Measurements from ENCODE around the gene GAPDH.
"Not testable (repeated sequence)": the region's sequence is repeated elsewhere in the genome, so short reads cannot be mapped to it uniquely, and the experiment has no call there.

Gene GAPDH

DNA sequence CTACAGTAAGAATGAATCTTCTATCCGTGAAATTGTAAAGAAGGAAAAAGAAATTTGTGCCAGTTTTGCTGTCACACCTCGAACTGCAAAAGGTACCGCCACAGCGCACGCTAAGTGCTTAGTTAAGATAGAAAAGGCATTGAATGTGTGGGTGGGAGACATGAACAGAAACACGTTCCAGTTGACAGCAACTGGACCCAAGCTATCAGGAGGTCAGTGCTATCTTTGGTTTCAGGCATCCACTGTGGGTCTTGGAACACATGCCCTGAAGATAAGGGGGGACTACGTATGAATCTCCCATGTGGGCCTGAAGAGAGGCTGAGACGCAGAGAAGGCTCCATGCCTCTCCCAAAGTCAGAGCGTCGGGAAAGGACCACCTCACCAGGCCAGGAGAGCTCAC lies 11.7 kb downstream of the GAPDH start:
- no peak for DNase-seq (ENCODE audit: low read depth)

DNA sequence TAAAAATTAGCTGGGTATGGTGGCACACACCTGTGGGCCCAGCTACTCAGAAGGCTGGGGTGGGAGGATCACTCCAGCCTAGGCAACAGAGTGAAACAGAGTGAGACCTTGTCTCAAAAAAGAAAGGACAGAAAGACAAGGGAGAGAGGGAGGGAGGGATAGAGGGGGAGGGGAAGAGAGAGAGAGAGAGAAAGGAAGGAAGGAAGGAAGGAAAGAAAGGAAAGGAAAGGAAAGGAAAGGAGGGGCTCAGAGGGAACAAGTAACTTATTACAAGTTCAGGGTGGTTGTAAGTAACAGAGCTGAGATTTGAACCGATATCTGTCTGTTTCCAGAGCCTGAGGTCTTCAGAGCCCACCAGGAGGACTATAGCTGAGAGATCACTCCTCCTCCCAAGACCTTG lies 13.2 kb downstream of the GAPDH start:
- no peak for DNase-seq (ENCODE audit: low read depth)

DNA sequence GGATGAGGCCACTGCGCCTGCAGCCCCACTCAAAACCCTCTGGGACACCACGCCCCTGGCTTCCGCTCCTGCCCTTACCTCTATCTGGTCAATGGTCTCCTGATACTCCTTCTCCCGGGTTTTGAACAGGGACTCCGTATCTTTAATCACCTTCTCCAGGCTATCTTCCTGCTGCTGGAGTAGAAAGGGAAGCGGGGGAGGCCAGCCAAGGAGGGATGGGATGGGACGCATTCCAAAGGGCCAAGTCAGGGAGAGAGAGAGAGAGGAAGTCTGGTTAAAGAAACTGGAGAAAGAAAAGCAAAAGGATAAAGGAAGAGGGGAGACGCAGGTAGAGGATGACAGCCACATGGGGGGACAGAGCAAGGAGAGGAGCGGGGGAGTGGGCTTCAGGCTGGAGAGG lies 13.7 kb downstream of the GAPDH start:
- no peak for DNase-seq (ENCODE audit: low read depth)

DNA sequence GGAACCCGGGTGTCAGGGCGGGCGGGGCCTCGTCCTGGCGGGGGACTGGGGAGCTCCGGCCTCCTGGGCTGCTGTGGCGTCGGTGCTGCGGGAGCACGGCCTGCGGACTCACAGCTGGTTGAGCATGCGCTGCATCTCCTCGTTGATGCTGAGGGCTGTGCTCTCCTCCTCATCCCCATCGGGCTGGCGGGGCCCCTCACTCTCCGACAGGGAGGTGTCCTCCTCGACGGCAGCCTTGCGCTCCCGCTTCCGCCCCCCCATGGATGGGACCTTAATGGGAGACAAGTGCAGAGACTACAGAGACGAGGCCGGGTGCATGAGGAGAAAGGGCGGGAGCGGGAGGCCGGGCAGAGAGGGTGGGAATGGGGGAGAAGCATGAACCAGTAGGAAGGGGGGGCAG lies 14.2 kb downstream of the GAPDH start:
- no peak for DNase-seq (ENCODE audit: low read depth)

DNA sequence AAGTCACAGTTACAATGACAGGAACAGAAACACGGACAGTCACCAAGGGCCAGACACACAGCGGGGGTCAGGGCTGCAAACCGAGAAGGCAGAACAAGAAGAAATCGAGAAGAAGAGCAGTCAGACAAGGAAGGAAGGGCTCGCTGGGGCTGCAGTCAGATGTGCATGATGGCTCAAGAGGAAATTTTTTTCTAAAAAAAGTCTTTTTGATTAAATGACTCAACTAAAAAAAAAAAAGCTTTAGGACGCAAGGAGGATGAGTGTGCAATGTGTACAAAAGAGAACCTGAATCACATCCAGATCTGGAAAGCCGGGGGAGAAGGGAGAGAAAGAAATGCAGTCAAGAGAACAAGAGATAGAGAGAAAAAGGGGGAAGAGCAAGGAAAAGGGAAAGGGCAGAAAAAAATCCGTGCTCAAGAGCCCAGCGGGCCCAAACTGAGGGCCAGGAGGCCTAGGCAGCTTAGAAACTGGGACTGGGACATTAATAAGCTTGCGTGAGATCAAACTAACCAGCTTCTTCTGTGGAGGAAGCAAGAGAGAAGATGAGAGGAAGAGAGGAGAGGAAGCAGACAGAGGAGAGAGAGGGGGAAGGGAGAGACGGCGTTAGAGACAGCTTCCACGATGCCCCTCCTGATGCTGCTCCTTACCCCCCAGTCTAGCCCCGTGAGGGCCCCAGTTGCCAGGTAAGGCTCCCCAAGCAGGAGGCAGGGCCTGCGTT lies 14.8 kb downstream of the GAPDH start:
- DNase-seq (ENCODE audit: low read depth) = no peak

DNA sequence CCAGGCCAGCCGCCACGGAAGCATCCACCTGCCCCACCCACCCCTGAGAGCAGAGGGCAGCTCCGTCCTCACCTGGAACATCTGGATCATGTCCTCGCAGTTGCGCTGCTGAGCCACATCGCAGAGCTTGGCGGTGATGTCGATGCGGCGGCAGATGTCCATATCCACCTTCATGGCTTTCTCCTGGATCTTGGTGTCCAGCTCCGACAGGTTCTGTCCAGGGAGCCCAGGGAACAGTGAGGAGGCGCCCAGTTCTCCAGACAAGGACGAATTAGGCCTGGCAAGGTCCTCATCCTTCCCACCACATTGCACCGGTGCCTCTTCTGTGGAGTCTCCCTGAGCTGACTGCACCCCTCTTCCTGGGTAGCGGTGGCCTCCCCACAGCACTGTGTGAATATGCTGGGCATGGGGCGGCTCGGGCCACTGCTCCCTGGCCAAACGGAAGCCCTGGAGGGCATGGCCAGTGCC lies 15.4 kb downstream of the GAPDH start:
- no peak for DNase-seq (ENCODE audit: low read depth)

DNA sequence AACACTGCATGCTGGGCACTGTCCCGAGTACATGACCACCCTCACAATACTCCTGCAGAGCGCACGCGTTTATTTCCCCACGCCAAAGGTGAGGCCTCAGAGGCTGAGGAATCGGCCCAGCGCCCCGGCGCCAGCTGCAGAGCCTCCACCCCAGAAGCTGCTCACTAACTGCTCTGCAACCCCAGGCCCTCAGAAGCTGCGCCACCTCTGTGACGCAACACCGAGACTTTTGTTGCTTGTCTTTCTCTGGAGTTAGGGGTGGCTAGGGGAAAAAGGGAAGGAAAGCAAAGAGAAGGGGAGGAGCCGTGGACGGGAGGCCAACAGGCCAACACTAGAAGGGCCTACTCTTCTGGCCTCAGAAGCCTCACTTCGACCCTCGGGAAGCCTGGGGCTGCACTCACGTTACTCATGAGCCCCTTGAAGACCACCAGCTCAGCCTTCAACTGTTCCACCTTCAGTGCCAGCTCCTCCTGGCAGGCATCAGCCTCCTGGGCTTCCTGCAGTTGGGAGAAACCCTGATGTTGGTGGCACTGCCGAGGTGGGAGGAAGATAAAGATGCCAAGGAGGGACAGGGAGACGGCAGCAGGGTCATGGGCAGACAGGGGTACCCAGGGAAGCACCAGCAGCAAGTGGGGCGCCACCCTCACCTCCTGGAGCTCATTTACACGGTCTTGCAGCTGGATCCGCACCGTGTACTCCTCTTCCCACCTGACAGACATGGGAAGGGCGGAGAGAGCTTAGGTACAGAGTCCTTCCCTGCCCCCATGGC lies 16.2 kb downstream of the GAPDH start:
- DNase-seq (ENCODE audit: low read depth) = no peak

DNA sequence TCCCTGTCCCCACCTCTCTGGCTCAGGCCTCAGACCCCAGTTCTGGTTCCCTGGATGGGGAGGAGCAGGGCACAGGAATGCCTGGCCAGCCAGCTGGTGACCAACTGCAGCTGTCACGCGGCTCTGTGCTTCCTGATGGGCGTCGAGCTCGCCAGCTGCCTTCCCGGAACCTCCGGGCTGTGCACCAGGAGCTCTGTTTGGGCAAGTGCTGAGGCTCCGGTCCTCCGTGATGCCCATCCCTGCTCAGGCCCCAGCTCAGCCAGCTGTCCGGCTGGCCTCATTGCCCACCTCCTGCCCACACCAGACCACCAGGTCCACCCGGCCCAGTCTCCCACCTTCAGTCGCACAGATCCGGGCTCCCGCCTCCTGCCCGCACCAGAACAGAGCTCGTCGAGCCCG lies 16.7 kb downstream of the GAPDH start:
- no peak for DNase-seq (ENCODE audit: low read depth)

DNA sequence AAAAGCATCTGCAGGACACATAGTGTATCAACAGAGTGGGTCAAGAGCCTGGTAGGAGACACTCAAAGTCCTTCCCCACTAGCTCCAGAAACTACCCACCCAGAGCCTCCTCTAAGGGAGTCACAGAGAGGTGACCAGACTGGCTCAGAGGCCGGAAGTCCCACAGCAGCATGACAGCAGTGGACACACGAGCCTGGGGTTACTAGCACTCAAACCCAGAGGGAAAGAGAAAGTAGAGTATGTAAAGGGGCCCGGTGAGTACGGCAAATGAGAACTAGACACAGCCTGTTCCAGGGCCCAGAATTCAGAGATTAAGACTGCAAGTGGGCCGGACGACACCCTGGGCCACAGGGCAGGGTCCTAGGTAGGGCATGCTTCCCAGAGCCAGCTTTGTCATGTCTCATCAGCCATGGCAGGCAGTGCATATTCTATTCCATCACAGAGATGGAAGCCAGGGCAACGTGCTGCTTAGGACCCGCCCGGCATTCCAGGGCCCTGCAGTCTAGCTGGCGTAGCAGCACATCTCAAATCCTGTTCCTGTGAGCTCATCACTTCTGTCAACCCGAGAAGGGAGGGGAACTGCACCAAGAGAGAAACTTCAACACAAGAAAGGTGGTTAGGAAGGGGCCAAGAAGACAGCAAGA lies 17.3 kb downstream of the GAPDH start:
- no peak for DNase-seq (ENCODE audit: low read depth)

DNA sequence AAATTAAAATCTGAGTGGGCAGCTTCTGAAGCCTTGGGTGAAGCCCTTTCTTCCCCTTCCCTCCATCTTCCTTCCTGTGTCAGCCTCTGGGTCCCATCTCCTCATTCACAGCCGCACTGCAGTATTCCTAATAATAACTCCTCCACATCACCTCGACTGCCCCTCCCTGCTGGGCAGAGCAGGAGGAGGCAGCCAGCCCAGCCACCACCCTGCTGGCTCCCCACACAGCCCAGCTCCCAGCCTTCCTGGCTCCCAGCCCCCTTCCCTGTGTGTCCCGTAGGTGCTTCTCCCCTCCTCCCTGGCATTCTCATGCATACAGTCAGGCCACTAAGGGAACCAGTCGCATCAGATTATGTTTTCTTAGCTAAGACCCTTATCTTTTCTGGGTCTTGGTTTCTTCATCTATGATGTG lies 17.8 kb downstream of the GAPDH start:
- DNase-seq (ENCODE audit: low read depth) = no peak

DNA sequence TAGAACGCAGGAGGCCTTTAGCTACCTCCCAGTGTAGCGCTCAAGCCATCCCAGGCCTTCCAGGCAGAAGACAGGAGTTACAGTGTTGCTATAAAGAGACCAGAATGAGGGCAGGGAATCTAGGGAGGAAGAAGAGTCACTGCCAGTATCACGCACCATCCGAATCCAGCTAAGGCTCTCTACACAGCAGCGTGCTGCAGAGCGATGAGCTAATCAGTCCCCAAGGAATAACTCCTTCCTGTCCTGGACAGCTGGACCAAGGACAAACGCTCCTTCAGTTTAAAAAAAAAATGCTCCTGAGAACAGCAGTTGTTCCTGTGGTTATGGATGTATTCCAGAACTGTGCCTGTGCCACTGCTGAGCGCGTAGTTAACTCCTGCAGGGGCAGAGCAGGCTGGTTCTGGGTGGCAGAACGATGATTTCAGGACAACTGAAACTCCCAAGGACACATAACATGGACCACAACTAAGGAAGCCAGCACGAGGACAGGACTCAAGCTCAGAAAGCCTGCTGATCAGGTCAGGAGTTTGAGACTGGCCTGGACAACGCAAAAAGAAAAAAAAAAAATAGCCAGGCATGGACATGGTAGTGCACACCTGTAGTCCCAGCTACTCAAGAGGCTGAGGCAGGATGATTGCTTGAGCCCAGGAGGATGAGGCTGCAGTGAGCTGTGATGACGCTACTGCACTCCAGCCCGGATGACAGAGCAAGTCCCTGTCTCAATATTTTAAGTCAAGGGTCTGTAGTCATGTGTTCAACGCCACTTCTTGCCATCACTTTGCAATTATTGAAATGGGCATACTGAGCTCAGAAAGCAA lies 18.9 kb downstream of the GAPDH start:
- DNase-seq (ENCODE audit: low read depth) = no peak

DNA sequence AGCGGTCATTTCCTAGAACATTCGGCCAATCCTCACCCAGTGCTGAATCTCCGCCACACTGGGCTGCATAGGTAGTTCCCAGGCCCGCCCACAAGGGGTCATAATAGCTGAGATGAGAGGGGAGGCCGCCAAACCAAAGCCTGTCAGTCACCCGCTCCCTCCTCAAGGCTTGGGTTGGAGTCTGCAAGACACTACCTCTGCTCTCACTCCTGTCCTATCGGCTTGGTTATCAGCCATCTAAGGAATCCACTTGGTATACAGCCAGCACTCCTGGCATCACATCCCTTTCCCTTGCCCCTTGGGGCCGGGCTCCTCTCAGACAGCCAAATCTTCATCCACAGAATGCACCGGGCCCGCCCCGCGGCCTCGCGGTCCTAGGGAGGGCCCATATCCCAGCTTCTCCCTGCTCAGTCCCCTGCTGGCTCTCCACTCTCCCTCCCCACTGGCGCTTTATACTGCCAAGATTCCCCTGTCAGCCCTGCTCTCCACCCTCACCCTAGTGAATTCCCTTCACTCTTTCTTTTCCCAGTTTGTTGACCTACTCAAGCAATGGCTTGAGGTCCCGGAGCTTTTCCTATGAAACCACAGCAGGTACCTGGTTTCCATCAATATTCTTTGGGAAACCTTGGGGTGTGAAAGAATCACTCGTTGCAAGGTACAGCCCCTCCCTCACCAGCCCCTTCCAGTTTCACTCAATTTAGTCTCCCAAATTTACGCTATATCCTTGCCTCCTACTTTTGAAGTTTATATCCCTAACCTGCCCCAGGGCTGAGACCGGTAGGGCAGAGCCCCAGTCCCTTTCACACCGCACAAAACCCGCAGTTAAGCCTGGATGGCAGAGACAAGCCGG lies 20.1 kb downstream of the GAPDH start:
- DNase-seq (ENCODE audit: low read depth) = no peak

DNA sequence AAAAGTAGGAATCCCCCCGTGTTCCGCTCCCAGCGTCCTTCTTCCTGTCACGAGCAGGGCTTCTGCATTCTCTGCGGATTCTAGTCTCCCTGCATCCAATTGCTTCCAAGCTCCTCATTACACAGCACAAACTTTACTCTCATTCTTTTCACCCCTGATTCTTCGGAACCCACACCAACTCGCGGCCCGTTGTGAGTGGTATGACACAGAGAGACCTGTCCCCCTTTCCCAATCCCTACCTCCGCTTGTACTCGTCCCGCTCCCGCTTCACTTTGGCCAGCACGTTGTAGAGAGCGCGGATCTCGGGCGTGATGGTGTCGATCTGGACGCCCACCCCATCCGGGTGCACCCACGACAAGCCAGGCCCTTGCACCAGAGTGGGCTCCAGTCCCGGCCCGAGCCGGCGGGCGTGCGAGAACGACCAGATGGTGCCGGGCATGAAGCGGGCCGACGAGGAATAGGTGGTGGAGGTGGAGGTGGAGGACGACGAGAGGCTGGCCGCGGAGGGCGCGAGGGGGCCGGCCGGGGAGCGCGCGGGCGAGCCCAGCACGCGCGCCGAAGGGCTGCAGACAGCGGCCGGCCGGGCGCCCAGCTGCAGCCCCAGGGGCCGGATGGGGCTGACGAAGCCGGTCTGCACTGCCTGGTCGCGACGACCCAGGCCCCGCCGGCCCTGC lies 20.8 kb downstream of the GAPDH start:
- DNase-seq (ENCODE audit: low read depth) = no peak

DNA sequence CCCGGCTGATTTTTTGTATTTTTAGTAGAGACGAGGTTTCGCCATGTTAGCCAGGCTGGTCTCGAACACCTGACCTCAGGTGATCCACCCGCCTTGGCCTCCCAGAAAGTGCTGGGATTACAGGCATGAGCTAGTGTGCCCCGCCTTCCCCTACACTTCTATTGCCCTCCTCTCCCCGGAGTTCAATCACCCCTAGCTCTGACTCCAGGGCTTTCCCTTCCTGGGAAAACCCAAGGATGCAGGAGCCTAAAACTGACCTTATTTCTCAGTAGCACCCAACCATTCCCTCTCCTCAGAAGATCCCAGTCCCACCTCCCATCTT lies 22.1 kb downstream of the GAPDH start:
- DNase-seq (ENCODE audit: low read depth) = not testable (repeated sequence)

DNA sequence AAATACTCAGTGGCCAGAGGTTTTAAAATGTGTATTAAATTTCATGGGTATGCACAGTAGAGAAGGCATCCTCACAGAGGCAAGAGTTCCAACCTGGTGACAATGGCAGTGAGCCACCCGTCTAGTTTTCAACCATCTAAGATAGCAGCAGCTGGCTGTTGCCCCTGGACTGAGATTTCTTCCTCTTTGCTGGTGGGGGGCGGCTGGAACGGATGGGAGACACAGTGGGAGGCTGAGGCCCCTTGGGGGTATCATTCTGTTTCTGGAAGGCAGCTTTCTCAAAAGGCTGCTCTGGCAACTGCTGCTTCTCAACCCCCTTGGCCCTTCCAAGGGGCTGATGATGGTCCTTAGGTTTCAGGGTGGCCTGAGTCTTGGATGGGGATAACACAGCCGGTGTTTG lies 22.5 kb downstream of the GAPDH start:
- DNase-seq (ENCODE audit: low read depth) = no peak

DNA sequence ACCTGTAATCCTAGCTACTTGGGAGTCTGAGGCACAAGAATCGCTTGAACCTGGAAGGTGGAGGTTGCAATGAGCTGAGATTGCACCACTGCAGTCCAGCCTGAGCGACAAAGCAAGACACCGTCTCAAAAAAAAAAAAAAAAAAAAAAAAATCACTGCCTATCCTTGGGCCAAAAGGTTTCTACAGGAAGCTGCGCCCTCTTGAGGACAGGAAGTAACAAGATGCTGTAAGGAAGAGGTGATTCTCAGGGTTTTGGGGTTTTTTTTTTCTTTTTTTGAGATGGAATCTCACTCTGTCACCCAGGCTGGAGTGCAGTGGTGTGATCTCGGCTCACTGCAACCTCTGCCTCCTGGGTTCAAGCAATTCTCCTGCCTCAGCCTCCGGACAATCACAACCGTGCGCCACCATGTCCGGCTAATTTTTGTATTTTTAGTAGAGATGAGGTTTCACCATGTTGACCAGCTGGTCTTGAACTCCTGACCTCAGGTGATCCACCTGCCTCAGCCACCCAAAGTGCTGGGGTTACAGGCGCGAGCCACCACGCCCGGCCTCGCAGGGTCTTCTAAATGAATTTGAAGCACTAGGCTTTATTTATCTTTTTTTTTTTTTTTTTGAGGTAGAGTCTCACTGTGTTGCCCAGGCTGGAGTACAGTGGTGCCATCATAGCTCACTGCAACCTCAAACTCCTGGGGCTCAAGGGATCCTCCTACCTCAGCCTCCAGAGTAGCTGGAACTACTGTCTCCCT lies 23.9 kb downstream of the GAPDH start:
- not testable (repeated sequence) for DNase-seq (ENCODE audit: low read depth)

DNA sequence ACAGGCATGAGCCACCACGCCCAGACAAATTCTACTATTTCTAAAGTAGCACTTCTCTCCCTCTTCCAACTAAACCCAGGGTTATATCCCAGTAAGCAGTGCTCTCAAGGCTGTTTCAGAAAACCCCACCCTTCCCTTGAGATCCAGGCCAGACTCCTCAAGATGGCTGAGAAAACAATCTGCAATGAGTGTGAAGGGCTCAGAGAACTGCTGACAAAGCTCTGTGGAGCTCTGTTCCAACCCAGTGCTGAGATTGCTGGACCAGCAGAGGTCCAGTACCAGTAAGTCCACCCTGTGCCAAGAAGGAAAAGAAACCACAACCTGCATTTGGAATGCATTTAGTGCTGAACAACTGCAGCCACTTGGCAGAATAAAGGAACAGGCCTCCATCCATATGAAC lies 25.2 kb downstream of the GAPDH start:
- DNase-seq (ENCODE audit: low read depth) = no peak

DNA sequence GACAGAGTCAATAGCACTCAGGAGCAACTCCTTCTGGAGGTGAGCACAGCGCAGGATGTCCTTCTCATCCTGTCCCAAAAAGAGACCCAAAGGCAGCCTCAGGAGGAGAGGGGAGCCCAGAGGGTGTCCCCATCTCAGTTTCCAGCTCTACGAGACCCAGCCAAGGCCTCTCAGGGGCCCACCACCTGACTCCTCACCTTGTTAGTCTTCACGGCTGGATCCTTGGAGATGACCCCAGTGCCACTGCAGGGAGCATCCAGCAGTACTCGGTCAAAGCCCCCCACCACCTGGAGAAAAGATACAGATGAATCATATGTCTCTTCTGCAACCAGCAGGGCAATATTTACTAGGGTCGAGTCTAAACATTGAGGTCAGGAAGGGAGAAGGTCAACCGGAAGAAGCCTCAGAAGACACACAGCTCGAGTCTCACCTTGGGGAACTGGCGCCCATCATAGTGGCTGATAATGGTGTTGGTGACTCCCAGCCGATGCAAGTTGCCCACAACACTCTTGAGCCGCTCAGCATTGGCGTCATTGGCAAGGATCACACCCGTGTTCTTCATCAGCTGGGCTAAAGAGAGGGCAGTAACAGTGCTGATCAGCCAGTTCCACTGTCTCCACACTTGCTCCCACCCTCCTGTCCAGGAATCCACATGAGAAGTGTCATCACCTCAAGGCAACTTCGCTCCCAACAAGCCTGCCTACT lies 26.3 kb downstream of the GAPDH start:
- DNase-seq (ENCODE audit: low read depth) = no peak

DNA sequence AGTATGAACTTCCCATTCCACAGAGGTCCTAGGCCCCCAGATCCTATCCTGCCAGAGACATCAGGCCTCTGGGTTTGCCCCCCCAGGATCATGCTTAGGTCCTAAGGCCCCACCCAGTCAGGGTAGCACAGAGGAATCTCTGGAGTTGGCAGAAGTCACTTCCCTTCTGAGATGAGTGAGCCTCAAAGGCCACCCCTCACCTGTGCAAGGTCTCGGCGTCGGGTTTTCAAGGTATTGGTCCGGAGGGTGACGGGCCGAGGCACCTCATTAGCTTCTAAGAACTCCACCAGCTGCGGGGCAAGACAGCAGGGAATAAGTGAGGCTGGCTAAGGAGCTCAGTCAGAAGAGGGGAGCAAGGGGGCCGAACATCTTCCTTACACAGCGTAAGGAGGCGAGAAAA lies 28.6 kb downstream of the GAPDH start:
- no peak for DNase-seq (ENCODE audit: low read depth)
